Transverse colon (tissue), 4 donors: ENCODE results near the gene RCCD1.

ENCODE experiments used
- CTCF ChIP-seq, 5 experiments: fragments of 200-600 bp in 3 of 5; fragments of 450-650 bp in 2 of 5; sonication (generic) in 3 of 5; IDR thresholded peaks; 1 replicate in 2 of 5; 2 replicates in 3 of 5; pipeline ENCODE4 v1.5.1; 2016 to 2017; ENCODE audit warnings: antibody characterized with exemption in 5 of 5, inconsistent platforms in 3 of 5, mild to moderate bottlenecking in 2 of 5, moderate library complexity in 1 of 5
- POLR2AphosphoS5 ChIP-seq, 3 donors: sonication (generic); formaldehyde crosslinking; IDR thresholded peaks; one replicate each; pipeline ENCODE4 v1.6.1; 2016; ENCODE audit warnings: antibody characterized with exemption in 3 of 3

DNA sequence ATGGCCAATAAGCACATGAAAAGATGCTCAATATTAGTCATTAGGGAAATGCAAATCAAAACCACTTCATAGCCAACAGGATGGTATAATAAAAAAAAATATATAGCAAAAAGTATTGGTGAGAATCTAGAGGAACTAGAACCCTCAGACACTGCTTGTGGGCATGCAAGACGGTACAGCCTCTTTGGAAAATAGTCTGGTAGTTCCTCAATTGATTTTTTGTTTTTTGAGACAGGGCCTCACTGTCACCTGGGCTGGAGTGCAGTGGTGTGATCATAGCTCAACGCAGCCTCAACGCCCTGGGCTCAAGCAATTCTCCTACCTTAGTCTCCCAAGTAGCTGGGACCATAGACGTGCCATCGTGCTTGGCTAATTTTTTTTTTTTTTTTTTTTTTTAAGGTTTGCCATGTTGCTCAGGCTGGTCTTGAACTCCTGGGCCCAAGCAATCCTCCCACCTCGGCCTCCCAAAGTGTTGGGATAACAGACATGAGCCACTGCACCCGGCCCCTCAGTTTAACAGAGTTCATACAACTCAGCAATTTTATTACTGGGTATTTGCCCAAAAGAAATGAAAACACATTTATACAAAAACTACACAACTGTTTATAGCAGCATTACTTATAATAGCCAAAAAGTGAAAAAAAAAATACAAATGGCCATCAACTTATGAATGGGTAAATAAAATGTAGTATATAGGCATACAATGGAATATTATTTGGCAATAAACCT, 34.5 kb downstream of the RCCD1 start:
- no peak for TF ChIP-seq POLR2AphosphoS5 (IDR thresholded peaks at IDR 0.05)
- TF ChIP-seq CTCF (IDR thresholded peaks at IDR 0.05), result no peak
